NCI-H748 (cell line): ENCODE results near the gene CDH12.

ENCODE experiments used
- DNase-seq: peaks from one replicate; lab custom pipeline; 2025; ENCODE audit not compliant: unreplicated experiment; lab: John Stamatoyannopoulos, UW

The CDH12 gene

GRCh38 chr5:21856987-21857386 lies 996.2 kb downstream of the CDH12 start:
- no peak for DNase-seq

GRCh38 chr5:21847300-21847699 lies 1005.8 kb downstream of the CDH12 start:
- DNase-seq, result no peak

GRCh38 chr5:21844960-21845359 lies 1008.2 kb downstream of the CDH12 start:
- no peak for DNase-seq

- DNase-seq, result peak; percentile 69
These were observed 1018.3 kb downstream of the CDH12 start for GRCh38 chr5:21834863-21835262.

- DNase-seq, result peak; percentile 21
These were observed 1021.9 kb downstream of the CDH12 start for GRCh38 chr5:21831145-21831787.

- DNase-seq, result no peak
These were observed 1026.3 kb downstream of the CDH12 start for GRCh38 chr5:21826884-21827283.

GRCh38 chr5:21823588-21823987 lies 1029.6 kb downstream of the CDH12 start:
- DNase-seq, result no peak

GRCh38 chr5:21823076-21823574 lies 1030.0 kb downstream of the CDH12 start:
- DNase-seq, result peak; percentile 42

GRCh38 chr5:21820527-21820926 lies 1032.6 kb downstream of the CDH12 start:
- DNase-seq, result no peak

- no peak for DNase-seq
These were observed 1034.8 kb downstream of the CDH12 start for GRCh38 chr5:21818370-21818720.

GRCh38 chr5:21817668-21818369 lies 1035.3 kb downstream of the CDH12 start:
- peak; percentile 37 for DNase-seq

GRCh38 chr5:21810737-21811316 lies 1042.3 kb downstream of the CDH12 start:
- peak; percentile 72 for DNase-seq

- DNase-seq, result no peak
These were observed 1043.5 kb downstream of the CDH12 start for GRCh38 chr5:21809611-21810010.

GRCh38 chr5:21807953-21808352 lies 1045.2 kb downstream of the CDH12 start:
- DNase-seq, result peak; percentile 31

- DNase-seq, result no peak
These were observed 1046.2 kb downstream of the CDH12 start for GRCh38 chr5:21806943-21807342.

GRCh38 chr5:21806271-21806670 lies 1046.9 kb downstream of the CDH12 start:
- no peak for DNase-seq

GRCh38 chr5:21802869-21803490 lies 1050.2 kb downstream of the CDH12 start:
- DNase-seq, result peak; percentile 68

GRCh38 chr5:21802100-21802499 lies 1051.0 kb downstream of the CDH12 start:
- DNase-seq, result no peak

- no peak for DNase-seq
These were observed 1060.4 kb downstream of the CDH12 start for GRCh38 chr5:21792748-21793147.

GRCh38 chr5:21791304-21791703 lies 1061.8 kb downstream of the CDH12 start:
- no peak for DNase-seq

- DNase-seq, result no peak
These were observed 1068.7 kb downstream of the CDH12 start for GRCh38 chr5:21784487-21784886.
